Neuronal stem cell (in vitro differentiated cells): ENCODE measurements around the gene CEP112.

Source experiments
- DNase-seq: peaks from one replicate; pipeline ENCODE4 v3.0.0-alpha.2; 2013; ENCODE audit warnings: low spot score
- H2AFZ ChIP-seq: one replicate; pipeline ENCODE4 v1.6.1; 2013; ENCODE audit warnings: mild to moderate bottlenecking, low read length, inconsistent platforms
- H2AK5ac ChIP-seq: 2 replicates; pipeline ENCODE4 v1.6.1; 2013; ENCODE audit warnings: low read depth, mild to moderate bottlenecking, inconsistent platforms, low read length, moderate library complexity, mixed read lengths
- H2BK120ac ChIP-seq: 2 replicates; pipeline ENCODE4 v1.6.1; 2013; ENCODE audit warnings: low read depth, mild to moderate bottlenecking, inconsistent platforms, low read length, moderate library complexity, mixed read lengths
- H2BK12ac ChIP-seq: one replicate; pipeline ENCODE4 v1.6.1; 2013; ENCODE audit warnings: low read length, inconsistent platforms
- H2BK15ac ChIP-seq: 2 replicates; pipeline ENCODE4 v1.6.1; 2013; ENCODE audit warnings: mild to moderate bottlenecking, low read length, inconsistent platforms, mixed read lengths
- H2BK5ac ChIP-seq: one replicate; pipeline ENCODE4 v1.6.1; 2013; ENCODE audit warnings: inconsistent platforms, mild to moderate bottlenecking, low read length, moderate library complexity
- H3K14ac ChIP-seq: one replicate; pipeline ENCODE4 v1.6.1; 2013; ENCODE audit warnings: low read length, inconsistent platforms
- H3K18ac ChIP-seq: 2 replicates; pipeline ENCODE4 v1.6.1; 2013; ENCODE audit warnings: low read length, inconsistent platforms
- H3K23ac ChIP-seq: 2 replicates; pipeline ENCODE4 v1.6.1; 2013; ENCODE audit warnings: low read depth, mild to moderate bottlenecking, mixed read lengths, low read length, inconsistent platforms; ENCODE audit not compliant: poor library complexity
- H3K27ac ChIP-seq: replicated peaks from 3 replicates; pipeline ENCODE4 v1.5.1; 2013; ENCODE audit warnings: low read length, inconsistent platforms
- H3K27me3 ChIP-seq, 3 experiments: 2 replicates each; pipeline ENCODE4 v1.6.1; 2013; ENCODE audit warnings: low read length in 3 of 3, mild to moderate bottlenecking in 2 of 3, inconsistent platforms in 1 of 3, low read depth in 1 of 3, mixed read lengths in 1 of 3, moderate library complexity in 1 of 3; ENCODE audit not compliant: control insufficient read depth in 3 of 3, insufficient read depth in 3 of 3
- H3K36me3 ChIP-seq, 2 donors: replicated peaks in 1 of 2; 2 replicates each; pipeline ENCODE4 v1.6.1; 2013; ENCODE audit warnings: low read length in 2 of 2; ENCODE audit not compliant: control insufficient read depth in 2 of 2, insufficient read depth in 2 of 2
- H3K4ac ChIP-seq: 2 replicates; pipeline ENCODE4 v1.6.1; 2013; ENCODE audit warnings: inconsistent platforms, mild to moderate bottlenecking, low read length, moderate library complexity
- H3K4me1 ChIP-seq, 2 donors: 1 replicate in 1 of 2; 2 replicates in 1 of 2; pipeline ENCODE4 v1.6.1; 2013; ENCODE audit warnings: low read length in 2 of 2, low read depth in 1 of 2; ENCODE audit not compliant: control insufficient read depth in 2 of 2, insufficient read depth in 1 of 2
- H3K4me2 ChIP-seq: one replicate; pipeline ENCODE4 v1.6.1; 2013; ENCODE audit warnings: mild to moderate bottlenecking, low read length, inconsistent platforms; ENCODE audit not compliant: insufficient read depth, poor library complexity, severe bottlenecking
- H3K4me3 ChIP-seq, 2 donors: 2 replicates each; pipeline ENCODE4 v1.5.1; 2013; ENCODE audit warnings: low read length in 2 of 2, mild to moderate bottlenecking in 2 of 2, inconsistent platforms in 1 of 2, moderate library complexity in 1 of 2
- H3K79me1 ChIP-seq: one replicate; pipeline ENCODE4 v1.6.1; 2013; ENCODE audit warnings: low read depth, mild to moderate bottlenecking, inconsistent platforms, low read length, moderate library complexity
- H3K9ac ChIP-seq: one replicate; pipeline ENCODE4 v1.6.1; 2013; ENCODE audit warnings: mild to moderate bottlenecking, low read depth, low read length, inconsistent platforms; ENCODE audit not compliant: poor library complexity
- H3K9me3 ChIP-seq, 2 donors: replicated peaks in 1 of 2; 2 replicates each; pipeline versions ENCODE3 to v1.6.1; 2013; ENCODE audit warnings: low read length in 2 of 2, mild to moderate bottlenecking in 2 of 2, inconsistent platforms in 1 of 2, low read depth in 1 of 2, mixed read lengths in 1 of 2, moderate library complexity in 1 of 2; ENCODE audit not compliant: control insufficient read depth in 2 of 2, insufficient read depth in 1 of 2
- H4K8ac ChIP-seq: one replicate; pipeline ENCODE4 v1.6.1; 2013; ENCODE audit warnings: low read depth, mild to moderate bottlenecking, inconsistent platforms, low read length, moderate library complexity
- H4K91ac ChIP-seq: one replicate; pipeline ENCODE4 v1.6.1; 2013; ENCODE audit warnings: low read length, low read depth, mild to moderate bottlenecking, inconsistent platforms; ENCODE audit not compliant: poor library complexity
- WGBS, 2 donors: extraction: QIAGEN DNeasy Blood & Tissue Kit; methylation state at CpG; one replicate each; pipeline ENCODE4 v1.1.7; 2013; ENCODE audit warnings: missing lambda C conversion rate in 2 of 2, mixed read lengths in 1 of 2; ENCODE audit not compliant: insufficient read length in 2 of 2, insufficient replicate concordance in 1 of 2; ENCODE audit errors: extremely low coverage in 2 of 2; 5-methylcytosine and 5-hydroxymethylcytosine counted together

Gene CEP112

DNA sequence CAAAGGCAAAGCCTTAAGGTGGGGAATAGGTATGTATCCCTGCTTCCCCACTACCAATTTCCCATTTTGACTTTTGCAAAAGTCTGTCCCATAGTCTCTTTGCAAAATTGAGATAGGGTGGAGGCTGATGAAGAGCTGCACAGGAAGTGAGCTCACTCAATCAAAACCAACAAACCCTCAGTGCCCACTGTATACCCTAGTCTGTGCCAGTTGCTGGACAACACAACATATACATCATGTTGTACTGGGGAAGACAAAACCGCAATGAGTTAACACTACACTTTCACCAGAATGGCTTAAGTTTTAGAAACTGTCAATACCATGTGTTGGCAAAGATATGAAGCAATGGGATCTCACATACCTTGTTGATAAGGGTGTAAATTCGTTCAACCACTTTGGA, 590.1 kb downstream of the CEP112 start:
- Histone ChIP-seq H3K27ac (no peak overlapping the region), H3K4me1 (peaks cover 3 to 12% of the 10 kb centered on the region in 2 donors), H3K14ac (no peak overlapping the region), H3K36me3 (no peaks in the 10 kb centered on the region), H2BK12ac (no peak overlapping the region), H2AK5ac (no peak overlapping the region), H2BK5ac (no peak overlapping the region), H2BK120ac (no peak overlapping the region), H4K8ac (no peak overlapping the region), H3K9me3 (no peaks in the 10 kb centered on the region), H3K9ac (no peak overlapping the region), H3K4me3 (no peak overlapping the region), H2AFZ (no peak overlapping the region), H3K4ac (no peak overlapping the region), H3K27me3 (no peaks in the 10 kb centered on the region), H4K91ac (no peak overlapping the region), H3K79me1 (no peaks in the 10 kb centered on the region), H3K4me2 (no peak overlapping the region), H3K18ac (no peak overlapping the region), H3K23ac (no peak overlapping the region), H2BK15ac (no peak overlapping the region)
- no peak for DNase-seq
- WGBS, 2 donors = no CpG with 5 or more reads among the region's 2 CpGs

DNA sequence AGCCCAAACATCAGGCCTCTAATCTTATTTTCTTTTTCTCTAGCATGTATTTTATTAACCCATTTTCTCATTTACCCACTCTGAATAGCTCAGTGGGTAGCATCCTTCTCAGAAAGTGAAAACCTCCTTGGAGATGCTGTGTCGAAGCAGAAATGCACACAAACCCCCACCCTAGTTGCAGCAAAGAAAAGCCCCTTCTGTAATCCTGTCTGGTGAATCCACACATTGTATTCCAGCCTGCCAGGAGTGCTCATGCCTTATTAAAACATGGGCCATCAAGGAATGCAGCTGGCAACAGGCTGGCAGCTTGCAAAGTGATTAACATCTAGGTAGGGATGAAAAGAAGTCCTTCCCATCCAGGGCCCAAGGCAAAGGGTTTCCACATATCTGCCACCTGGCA, 590.8 kb downstream of the CEP112 start:
- no CpG with 5 or more reads among the region's 1 CpG for WGBS, 2 donors
- Histone ChIP-seq H3K9me3 (no peaks in the 10 kb centered on the region), H3K14ac (no peak overlapping the region)

DNA sequence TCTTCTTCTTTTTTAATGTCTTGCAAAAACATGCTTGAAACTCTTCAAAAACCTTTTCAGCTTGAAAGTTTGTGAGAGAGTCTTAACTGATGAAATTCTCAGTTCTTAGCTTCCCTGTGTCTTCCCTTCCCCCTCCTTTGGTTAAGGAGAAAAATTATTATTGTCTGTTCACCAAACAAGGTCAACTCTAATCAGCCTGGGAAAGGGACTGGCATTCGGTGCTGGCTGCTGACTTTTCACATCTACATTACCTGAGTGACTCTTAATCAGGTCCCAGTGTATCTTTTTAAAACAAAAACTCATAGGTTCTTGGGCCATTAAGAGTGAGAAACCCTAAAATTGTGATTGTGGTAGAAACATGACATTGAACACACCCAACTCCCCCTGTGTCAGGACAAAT, 591.4 kb downstream of the CEP112 start:
- Histone ChIP-seq H3K18ac (no peak overlapping the region), H3K27ac (no peak overlapping the region), H2BK5ac (no peak overlapping the region), H3K23ac (no peak overlapping the region), H4K91ac (no peak overlapping the region), H2BK120ac (no peak overlapping the region), H3K4me2 (no peak overlapping the region), H2AK5ac (no peak overlapping the region), H4K8ac (no peak overlapping the region), H2AFZ (no peak overlapping the region), H3K36me3 (no peaks in the 10 kb centered on the region), H3K79me1 (no peaks in the 10 kb centered on the region), H3K4me3 (no peak overlapping the region), H3K14ac (no peak overlapping the region), H3K27me3 (no peaks in the 10 kb centered on the region), H2BK15ac (no peak overlapping the region), H2BK12ac (no peak overlapping the region), H3K9me3 (no peaks in the 10 kb centered on the region), H3K4me1 (peaks cover 3 to 12% of the 10 kb centered on the region in 2 donors), H3K9ac (no peak overlapping the region), H3K4ac (no peak overlapping the region)
- DNase-seq = no peak
- no CpG with 5 or more reads among the region's 1 CpG for WGBS, 2 donors

More for the DNA sequence above, 590.8 kb downstream of the CEP112 start:
- H2BK120ac ChIP-seq = no peak overlapping the region
- H3K4me3 ChIP-seq = no peak overlapping the region
- H3K9ac ChIP-seq = no peak overlapping the region
- DNase-seq = no peak
- H3K79me1 ChIP-seq = no peaks in the 10 kb centered on the region
- no peak overlapping the region for H2BK12ac ChIP-seq
- H2AFZ ChIP-seq = no peak overlapping the region
- H2BK5ac ChIP-seq = no peak overlapping the region
- no peak overlapping the region for H4K8ac ChIP-seq
- no peaks in the 10 kb centered on the region for H3K36me3 ChIP-seq
- no peak overlapping the region for H3K23ac ChIP-seq
- no peak overlapping the region for H3K4ac ChIP-seq
- no peak overlapping the region for H3K18ac ChIP-seq
- H2BK15ac ChIP-seq = no peak overlapping the region
- H3K4me2 ChIP-seq = no peak overlapping the region
- H3K27me3 ChIP-seq = no peaks in the 10 kb centered on the region
- no peak overlapping the region for H3K27ac ChIP-seq
- no peak overlapping the region for H4K91ac ChIP-seq
- H3K4me1 ChIP-seq = peaks cover 3 to 12% of the 10 kb centered on the region in 2 donors
- H2AK5ac ChIP-seq = no peak overlapping the region

DNA sequence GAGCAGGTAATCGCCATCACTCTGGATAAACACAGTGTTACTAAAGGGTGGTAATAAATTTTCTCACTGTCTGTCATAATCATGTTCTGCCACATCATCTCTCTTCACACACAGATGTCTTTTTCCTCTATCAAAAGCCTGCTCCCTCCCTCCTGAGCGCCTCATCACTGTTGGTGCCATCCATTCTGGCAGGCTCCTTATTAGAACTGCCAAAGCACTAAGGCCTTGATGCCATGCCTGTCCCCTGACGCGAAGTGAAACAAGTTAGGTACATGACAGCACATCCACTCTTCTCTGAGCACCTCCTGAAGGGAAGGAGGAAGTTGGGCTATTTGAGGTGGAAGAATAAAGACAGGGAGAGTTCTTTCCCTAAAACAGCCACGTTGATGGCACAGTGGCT, 592.3 kb downstream of the CEP112 start:
- Histone ChIP-seq H3K4me3 (no peak overlapping the region), H3K23ac (no peak overlapping the region), H3K9me3 (no peaks in the 10 kb centered on the region), H2BK120ac (no peak overlapping the region), H2BK5ac (no peak overlapping the region), H2AK5ac (no peak overlapping the region), H3K27me3 (peaks cover 0 to 4% (median 0%) of the 10 kb centered on the region in 3 experiments), H2BK15ac (no peak overlapping the region), H2BK12ac (no peak overlapping the region), H4K8ac (no peak overlapping the region), H2AFZ (no peak overlapping the region), H3K79me1 (no peaks in the 10 kb centered on the region), H3K4ac (no peak overlapping the region), H3K4me1 (peaks cover 5 to 14% of the 10 kb centered on the region in 2 donors), H3K27ac (no peak overlapping the region), H3K14ac (no peak overlapping the region), H3K36me3 (no peaks in the 10 kb centered on the region), H3K18ac (no peak overlapping the region), H3K9ac (no peak overlapping the region), H3K4me2 (no peak overlapping the region), H4K91ac (no peak overlapping the region)
- DNase-seq = no peak
- no CpG with 5 or more reads among the region's 5 CpGs for WGBS, 2 donors
